A549 (cell line): ENCODE data around the gene EIF4A2. TPM values are rescaled to one million over a fixed set of nuclear protein-coding genes. Genes with fewer than 3 reads are reported as not detected.
A peak's percentile ranks its signal among the peaks of the same experiment; 100 is the strongest.

Experiments used
- ATAC-seq, 2 experiments: fragments of 200-7000 bp in 1 of 2; fragments of >200 bp in 1 of 2; cut with Nextera tagmentation in 1 of 2; cut with Tn5 transposase in 1 of 2; 3 replicates each; pipeline versions ENCODE4 v1.8.0 to v1.9.1; 2018 to 2020; ENCODE audit warnings: mild to moderate bottlenecking in 1 of 2, moderate library complexity in 1 of 2
- CTCF ChIA-PET: fragments of 300-600 bp; sonication (Branson Sonifier 250); formaldehyde crosslinking; extraction: SDS; loops from one replicate; lab custom pipeline; 2021; ENCODE audit warnings: antibody characterized with exemption, inconsistent platforms; lab: Yijun Ruan, JAX
- POLR2A ChIA-PET: fragments of 350-600 bp; formaldehyde crosslinking; extraction: SDS; loops from one replicate; lab custom pipeline; 2021; ENCODE audit warnings: antibody characterized with exemption, inconsistent platforms; lab: Yijun Ruan, JAX
- DNase-seq, 2 experiments: peaks; one replicate each; pipeline versions ENCODE4 v3.0.0 to v3.0.0-alpha.2; 2011 to 2016; ENCODE audit warnings: low read depth in 1 of 2, low spot score in 1 of 2
- FAIRE-seq: peaks from 2 replicates; lab custom pipeline; 2011; peaks lifted over from hg19 to GRCh38; lab: Jason Lieb, UNC
- H3K27ac ChIP-seq, 2 experiments: fragments of >200 bp; sonication (Bioruptor Twin); formaldehyde crosslinking; 3 replicates each; pipeline ENCODE4 v1.5.1; 2016 to 2017
- H3K4me1 ChIP-seq: fragments of >200 bp; sonication (Bioruptor Twin); formaldehyde crosslinking; 3 replicates; pipeline ENCODE4 v1.6.1; 2016
- H3K4me2 ChIP-seq: fragments of >200 bp; sonication (Bioruptor Twin); formaldehyde crosslinking; 3 replicates; pipeline ENCODE4 v1.6.1; 2016
- H3K4me3 ChIP-seq: fragments of >200 bp; sonication (Bioruptor Twin); formaldehyde crosslinking; 3 replicates; pipeline ENCODE4 v1.5.1; 2016
- H3K9me3 ChIP-seq: fragments of >200 bp; sonication (Bioruptor Twin); formaldehyde crosslinking; 3 replicates; pipeline ENCODE4 v1.6.1; 2016
- BHLHE40 ChIP-seq: IDR thresholded peaks from 2 replicates; pipeline ENCODE4 v1.6.1; 2012; ENCODE audit warnings: low read depth, low read length, inconsistent platforms
- CBX2 ChIP-seq: fragments of 200-600 bp; sonication (generic); IDR thresholded peaks from 2 replicates; pipeline ENCODE4 v1.6.1; 2016; ENCODE audit warnings: low read depth, mild to moderate bottlenecking, borderline replicate concordance
- CHD2 ChIP-seq: fragments of 150-350 bp; IDR thresholded peaks from 2 replicates; pipeline ENCODE4 v1.6.1; 2014; ENCODE audit warnings: low read length; ENCODE audit not compliant: partially characterized antibody
- CHD4 ChIP-seq: fragments of 200-600 bp; sonication (generic); IDR thresholded peaks from 2 replicates; pipeline ENCODE4 v1.6.1; 2016; ENCODE audit warnings: antibody characterized with exemption, mild to moderate bottlenecking, borderline replicate concordance
- CTCF ChIP-seq: fragments of >200 bp; sonication (Bioruptor Twin); formaldehyde crosslinking; IDR thresholded peaks from 3 replicates; pipeline ENCODE4 v1.5.1; 2016
- FOSL2 ChIP-seq, 2 experiments: fragments of 450-650 bp in 1 of 2; fragments of >200 bp in 1 of 2; sonication (Bioruptor Twin) in 1 of 2; formaldehyde crosslinking; IDR thresholded peaks; 2 replicates each; pipeline versions ENCODE4 v1.5.0 to v1.6.1; 2016 to 2020; ENCODE audit warnings: mild to moderate bottlenecking in 1 of 2, moderate library complexity in 1 of 2
- GATA3 ChIP-seq: IDR thresholded peaks from 2 replicates; pipeline ENCODE4 v1.6.1; 2012; ENCODE audit warnings: borderline replicate concordance
- HDAC2 ChIP-seq: fragments of 200-600 bp; sonication (generic); IDR thresholded peaks from 2 replicates; pipeline ENCODE4 v1.6.1; 2016
- HOXB5 ChIP-seq: fragments of 250-450 bp; sonication (Bioruptor Pico); IDR thresholded peaks from 2 replicates; pipeline ENCODE4 v1.5.0; 2020; ENCODE audit warnings: mild to moderate bottlenecking, moderate library complexity
- JUNB ChIP-seq: fragments of >200 bp; sonication (Bioruptor Twin); formaldehyde crosslinking; IDR thresholded peaks from 2 replicates; pipeline ENCODE4 v1.6.1; 2016
- MAZ ChIP-seq: fragments of 150-350 bp; IDR thresholded peaks from 2 replicates; pipeline ENCODE4 v1.6.1; 2014; ENCODE audit warnings: antibody characterized with exemption, low read depth, low read length, borderline replicate concordance
- MYC ChIP-seq: IDR thresholded peaks from 2 replicates; pipeline ENCODE4 v1.6.1; 2012; ENCODE audit warnings: mild to moderate bottlenecking, inconsistent platforms, low read length, improper control_type of control experiment, borderline replicate concordance
- NFE2L2 ChIP-seq: fragments of 150-350 bp; conservative IDR thresholded peaks from 2 replicates; pipeline ENCODE4 v1.6.1; 2014; ENCODE audit warnings: low read length
- NPAS2 ChIP-seq: fragments of 250-450 bp; sonication (Bioruptor Pico); IDR thresholded peaks from 2 replicates; pipeline ENCODE4 v1.8.0; 2022; ENCODE audit warnings: mild to moderate bottlenecking, moderate library complexity, borderline replicate concordance
- NR3C1 ChIP-seq: fragments of >200 bp; sonication (Bioruptor Twin); formaldehyde crosslinking; IDR thresholded peaks from 3 replicates; pipeline ENCODE4 v1.6.1; 2017
- REST ChIP-seq: fragments of 200-600 bp; sonication (generic); IDR thresholded peaks from 2 replicates; pipeline ENCODE4 v1.6.1; 2016; ENCODE audit warnings: antibody characterized with exemption, mild to moderate bottlenecking, moderate library complexity
- SMC3 ChIP-seq: fragments of >200 bp; sonication (Bioruptor Twin); formaldehyde crosslinking; IDR thresholded peaks from 3 replicates; pipeline ENCODE4 v1.6.1; 2018; ENCODE audit warnings: inconsistent platforms
- TFCP2L1 ChIP-seq: fragments of 250-450 bp; sonication (Bioruptor Pico); IDR thresholded peaks from 2 replicates; pipeline ENCODE4 v1.5.0; 2021; ENCODE audit warnings: mild to moderate bottlenecking
- ZC3H11A ChIP-seq: fragments of 450-650 bp; IDR thresholded peaks from 2 replicates; pipeline ENCODE4 v1.6.1; 2014; ENCODE audit warnings: antibody characterized with exemption, mild to moderate bottlenecking
- ZFP36 ChIP-seq: fragments of 450-650 bp; IDR thresholded peaks from 2 replicates; pipeline ENCODE4 v1.6.1; 2014; ENCODE audit warnings: borderline replicate concordance; ENCODE audit not compliant: partially characterized antibody
- WGBS: methylation state at CpG from one replicate; pipeline ENCODE4 v1.1.6; 2017; ENCODE audit errors: missing lambda C conversion rate; 5-methylcytosine and 5-hydroxymethylcytosine counted together
- polyA plus RNA-seq, 4 experiments: library from polyadenylated mRNA; depleted of rRNA in 3 of 4; stranded (reverse); fragments of >200 nt; fragmentation: RNase III in 1 of 4; extraction: RNeasy Plus Mini Kit Qiagen cat#74134 plus additional on column Dnase treatment in 1 of 4; gene quantifications; 2 replicates in 3 of 4; 3 replicates in 1 of 4; pipeline ENCODE4 v1.2.3, GENCODE V29; 2011 to 2017

EIF4A2 gene
- polyA plus RNA-seq, 2 of the 4 experiments (the other 2 are of a cell fraction), result 172 to 493 TPM

- H3K4me2 ChIP-seq, result no peak overlapping the region
- POLR2A ChIA-PET, result no interaction called here
- no peak for ATAC-seq
These were observed 41.2 kb downstream of the EIF4A2 start for GRCh38 chr3:186824430-186825139.

GRCh38 chr3:186825294-186825821 lies 42.0 kb downstream of the EIF4A2 start:
- CTCF ChIA-PET, result interaction anchor here (0.5 to 2.2 kb wide), 2 partner anchors 150 to 210 kb away, joined by 3 to 11 read pairs; no protein-coding TSS in a partner anchor
- WGBS, result 90% methylated on average over 19 of the region's 23 CpGs
- Histone ChIP-seq H3K4me1 (peaks cover 10% of the 10 kb centered on the region; the same call in 1 of the 3 replicates), H3K9me3 (no peaks in the 10 kb centered on the region), H3K27ac (no peak overlapping the region), H3K4me3 (no peak overlapping the region), H3K4me2 (no peak overlapping the region)
- DNase-seq (no peak), ATAC-seq (no peak), FAIRE-seq (no peak)
- POLR2A ChIA-PET, result no interaction called here
- TF ChIP-seq HOXB5 (CRISPR knock-in tag), result no peak
- no peak for TF ChIP-seq CHD2
- TF ChIP-seq BHLHE40, result no peak
- TF ChIP-seq MAZ, result no peak
- TF ChIP-seq HDAC2, result no peak
- no peak for TF ChIP-seq CHD4
- TF ChIP-seq ZFP36, result no peak
- TF ChIP-seq NFE2L2, result no peak
- TF ChIP-seq ZC3H11A, result no peak
- no peak for TF ChIP-seq MYC
- TF ChIP-seq SMC3, result no peak
- no peak for TF ChIP-seq GATA3
- no peak for TF ChIP-seq NPAS2 (CRISPR knock-in tag)

More at GRCh38 chr3:186824430-186825139, 41.2 kb downstream of the EIF4A2 start:
- Histone ChIP-seq H3K4me1 (peaks cover 10% of the 10 kb centered on the region; the same call in 1 of the 3 replicates), H3K9me3 (no peaks in the 10 kb centered on the region), H3K4me3 (no peak overlapping the region), H3K27ac (no peak overlapping the region)
- no peak for TF ChIP-seq CBX2
- no peak for TF ChIP-seq NR3C1
- TF ChIP-seq JUNB, result no peak
- TF ChIP-seq NFE2L2, result no peak
- TF ChIP-seq FOSL2 (IDR thresholded peaks at IDR 0.05), result no peak
- TF ChIP-seq FOSL2 (CRISPR knock-in tag; IDR thresholded peaks at IDR 0.05), result no peak
- no peak for TF ChIP-seq TFCP2L1 (CRISPR knock-in tag)
- TF ChIP-seq NPAS2 (CRISPR knock-in tag), result no peak
- TF ChIP-seq CTCF, result no peak
- DNase-seq (no peak), FAIRE-seq (no peak)
- WGBS, result 82% methylated on average over 9 of the region's 18 CpGs
- CTCF ChIA-PET, result interaction anchor here (0.5 to 2.2 kb wide), 2 partner anchors 150 to 209 kb away, joined by 3 to 11 read pairs; no protein-coding TSS in a partner anchor

DNA sequence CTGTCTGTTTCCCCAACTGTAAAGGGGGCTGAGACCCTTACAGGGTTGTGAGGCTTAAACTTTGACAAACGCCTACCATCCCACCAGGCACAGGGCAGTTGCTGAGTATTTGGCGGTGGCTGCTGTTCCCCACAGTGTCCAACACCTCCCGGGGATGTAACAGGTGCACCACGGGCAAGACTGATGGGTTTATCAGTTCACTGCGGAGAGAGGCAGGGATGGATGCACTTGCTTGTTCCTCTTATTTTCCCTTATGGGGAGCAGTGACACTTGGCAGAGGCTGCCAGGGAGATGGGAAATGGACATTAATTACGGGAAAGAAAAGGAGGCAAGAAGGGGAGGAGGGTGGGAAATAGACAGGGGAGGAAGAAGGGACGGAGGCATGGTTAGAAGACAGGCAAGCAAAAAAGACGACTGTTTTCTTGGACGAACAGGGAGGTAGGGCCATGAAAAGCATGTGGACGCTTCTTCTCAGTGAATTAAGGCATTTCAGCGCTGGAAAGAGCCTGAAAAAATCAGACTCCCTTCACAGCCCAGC lies 42.6 kb downstream of the EIF4A2 start:
- FAIRE-seq, result no peak
- 87% methylated on average over 9 of the region's 11 CpGs for WGBS
- no peak for TF ChIP-seq REST
- TF ChIP-seq MYC, result no peak
- TF ChIP-seq, all 56 proteins: peak for 0
- DNase-seq (no peak), ATAC-seq (no peak)
- H3K4me1 ChIP-seq, result peaks cover 10% of the 10 kb centered on the region; the same call in 1 of the 3 replicates
- peak overlapping the region in 1 of 2 experiments; percentile 99; a peak in 2 of 6 replicates for H3K27ac ChIP-seq
- H3K4me2 ChIP-seq, result peak overlapping the region; percentile 73
- no peaks in the 10 kb centered on the region for H3K9me3 ChIP-seq
- CTCF ChIA-PET, result interaction anchor here (2.2 kb wide), 1 partner anchor 211 kb away, joined by 11 read pairs; no protein-coding TSS in a partner anchor
- POLR2A ChIA-PET, result no interaction called here
- no peak overlapping the region; the same call in 2 of the 3 replicates for H3K4me3 ChIP-seq
